Measurements from ENCODE around the gene ATP6V0A1. TPM values are rescaled to one million over a fixed set of nuclear protein-coding genes. Genes with fewer than 3 reads are reported as not detected.
A peak's percentile ranks its signal among the peaks of the same experiment; 100 is the strongest.

The ATP6V0A1 gene
- total and polyA plus RNA-seq, 8 donors: 22.8 to 55.9 (median 33.2) TPM

- FAIRE-seq: no peak
- no peak for ATAC-seq
- 91 to 95% methylated on average over 4 of the region's 4 CpGs for WGBS, 2 donors
- Histone ChIP-seq H3K4me3 (no peak overlapping the region), H3K27ac (no peak overlapping the region), H3K27me3 (no peaks in the 10 kb centered on the region), H3K4me1 (no peaks in the 10 kb centered on the region), H3K9me3 (no peaks in the 10 kb centered on the region), H3K36me3 (peaks cover 0 to 22% (median 4%) of the 10 kb centered on the region in 3 donors)
- DNase-seq: no peak
- intact Hi-C loops (cut with DNase I): no loop called here
- TF ChIP-seq, protein P1, sequence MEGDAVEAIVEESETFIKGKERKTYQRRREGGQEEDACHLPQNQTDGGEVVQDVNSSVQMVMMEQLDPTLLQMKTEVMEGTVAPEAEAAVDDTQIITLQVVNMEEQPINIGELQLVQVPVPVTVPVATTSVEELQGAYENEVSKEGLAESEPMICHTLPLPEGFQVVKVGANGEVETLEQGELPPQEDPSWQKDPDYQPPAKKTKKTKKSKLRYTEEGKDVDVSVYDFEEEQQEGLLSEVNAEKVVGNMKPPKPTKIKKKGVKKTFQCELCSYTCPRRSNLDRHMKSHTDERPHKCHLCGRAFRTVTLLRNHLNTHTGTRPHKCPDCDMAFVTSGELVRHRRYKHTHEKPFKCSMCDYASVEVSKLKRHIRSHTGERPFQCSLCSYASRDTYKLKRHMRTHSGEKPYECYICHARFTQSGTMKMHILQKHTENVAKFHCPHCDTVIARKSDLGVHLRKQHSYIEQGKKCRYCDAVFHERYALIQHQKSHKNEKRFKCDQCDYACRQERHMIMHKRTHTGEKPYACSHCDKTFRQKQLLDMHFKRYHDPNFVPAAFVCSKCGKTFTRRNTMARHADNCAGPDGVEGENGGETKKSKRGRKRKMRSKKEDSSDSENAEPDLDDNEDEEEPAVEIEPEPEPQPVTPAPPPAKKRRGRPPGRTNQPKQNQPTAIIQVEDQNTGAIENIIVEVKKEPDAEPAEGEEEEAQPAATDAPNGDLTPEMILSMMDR (IDR thresholded peaks at IDR 0.05): no peak
Measured at GRCh38 chr17:42507671-42508070, 49.0 kb downstream of the ATP6V0A1 start.

DNA sequence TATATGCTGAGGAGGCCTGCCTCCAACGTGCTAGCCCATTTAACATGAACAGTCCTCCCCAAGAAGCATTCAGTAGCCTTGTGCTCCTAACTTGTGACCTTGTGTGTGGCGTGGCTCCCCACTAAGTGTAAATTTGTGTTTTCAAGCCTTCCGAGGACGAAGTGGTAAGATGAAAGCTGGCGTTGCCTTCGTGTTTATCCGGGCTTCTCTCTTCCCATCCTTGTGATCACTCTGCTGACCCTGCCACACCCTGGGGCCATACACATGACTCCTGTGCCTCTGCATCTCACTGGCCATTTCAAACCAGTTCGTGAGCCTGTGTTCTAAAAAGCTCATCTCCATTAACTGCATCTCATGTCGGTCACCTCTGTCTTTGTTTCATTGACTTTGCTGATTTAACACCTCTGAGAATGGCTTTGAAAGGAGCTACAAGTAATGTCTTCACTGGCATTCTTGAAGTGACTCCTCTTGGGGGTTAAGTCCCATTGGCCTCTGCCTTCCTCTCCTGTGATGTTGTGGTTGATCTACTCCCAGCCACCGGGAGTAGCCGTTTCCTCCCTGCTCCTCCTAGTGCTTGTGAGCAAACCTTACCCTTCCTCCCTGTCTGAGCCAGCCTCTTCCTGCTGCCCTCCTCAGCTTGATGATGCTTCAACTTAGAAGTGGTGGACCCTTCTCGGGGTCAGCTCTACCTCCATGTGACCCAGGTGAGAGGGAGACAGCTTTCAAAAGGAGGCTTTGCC is 49.9 kb downstream of the ATP6V0A1 start:
- no peak for FAIRE-seq
- intact Hi-C loops (cut with DNase I): no loop called here

DNA sequence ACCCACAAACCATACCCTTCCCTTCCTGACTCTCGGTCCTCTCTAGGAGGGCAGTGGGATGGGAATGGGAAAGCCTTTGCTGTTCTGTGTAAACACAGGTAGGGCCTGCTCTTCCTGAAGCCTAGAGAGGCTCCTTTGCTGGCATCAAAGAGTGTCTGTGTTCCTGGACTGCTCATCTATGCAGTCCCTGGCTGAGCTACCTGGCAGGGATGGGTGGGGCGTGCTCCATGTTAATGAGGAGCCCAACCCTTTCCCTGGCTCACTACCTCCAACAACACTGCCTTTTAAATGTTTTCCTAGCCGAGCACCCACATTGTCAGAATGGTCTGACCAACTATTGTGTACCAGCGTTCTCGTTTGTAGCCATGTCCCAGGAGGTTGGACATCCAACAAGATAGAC is 50.7 kb downstream of the ATP6V0A1 start:
- WGBS, 2 donors: 89 to 96% methylated on average over 5 of the region's 5 CpGs
- Histone ChIP-seq H3K4me1 (no peaks in the 10 kb centered on the region), H3K4me3 (no peak overlapping the region), H3K36me3 (peaks cover 0 to 18% (median 4%) of the 10 kb centered on the region in 3 donors), H3K27ac (no peak overlapping the region), H3K27me3 (no peaks in the 10 kb centered on the region), H3K9me3 (no peaks in the 10 kb centered on the region)
- intact Hi-C loops (cut with DNase I): no loop called here
- TF ChIP-seq, protein P1 (IDR thresholded peaks at IDR 0.05): no peak
- no peak for FAIRE-seq
- no peak for DNase-seq
- ATAC-seq: no peak

More for the DNA sequence above, 49.9 kb downstream of the ATP6V0A1 start:
- no peaks in the 10 kb centered on the region for H3K4me1 ChIP-seq
- DNase-seq (no peak), ATAC-seq (no peak)
- no peak overlapping the region for H3K27ac ChIP-seq
- no peak overlapping the region for H3K4me3 ChIP-seq
- no peaks in the 10 kb centered on the region for H3K9me3 ChIP-seq
- H3K36me3 ChIP-seq: peaks cover 0 to 14% (median 4%) of the 10 kb centered on the region in 3 donors
- WGBS, 2 donors: 79 to 82% methylated on average over 12 of the region's 12 CpGs
- TF ChIP-seq, protein P1 (IDR thresholded peaks at IDR 0.05): no peak
- H3K27me3 ChIP-seq: no peaks in the 10 kb centered on the region

DNA sequence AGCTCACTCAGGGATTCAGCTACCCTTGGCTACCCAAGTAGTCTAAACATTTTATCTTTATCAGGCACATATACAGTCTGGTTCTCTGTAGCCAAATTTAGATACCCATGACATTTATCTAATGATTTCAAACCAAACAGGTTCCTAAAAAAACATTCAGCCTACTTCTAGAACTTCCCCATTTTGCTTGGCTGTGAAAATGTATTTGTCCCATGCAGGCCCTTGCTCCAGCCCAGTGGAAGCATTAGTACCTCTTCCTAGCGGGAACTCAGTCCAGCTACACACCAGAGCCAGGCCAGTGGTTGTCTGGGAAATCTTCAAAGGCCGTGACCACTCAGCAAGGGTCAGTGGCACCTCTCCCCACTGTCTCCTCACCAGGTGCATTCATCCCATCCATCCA is 51.2 kb downstream of the ATP6V0A1 start:
- intact Hi-C loops (cut with DNase I): loop anchor here in 1 of 3 donors (10.0 kb wide), 1 partner anchor 185 kb away; no protein-coding TSS in a partner anchor
- FAIRE-seq: no peak

More for the DNA sequence above, 51.2 kb downstream of the ATP6V0A1 start:
- Histone ChIP-seq H3K4me1 (no peaks in the 10 kb centered on the region), H3K36me3 (peaks cover 0 to 22% (median 4%) of the 10 kb centered on the region in 3 donors), H3K27me3 (no peaks in the 10 kb centered on the region), H3K9me3 (no peaks in the 10 kb centered on the region), H3K4me3 (no peak overlapping the region), H3K27ac (no peak overlapping the region)
- TF ChIP-seq, protein P1 (IDR thresholded peaks at IDR 0.05): no peak
- DNase-seq (no peak), ATAC-seq (peak in 1 of 4 donors; percentile 22)
- WGBS, 2 donors: 94 to 100% methylated on average over 2 of the region's 2 CpGs

Data from pancreas (tissue), 10 donors.